Muscle of leg (tissue), 11 donors: ENCODE measurements around the gene TTLL5. TPM values are rescaled to one million over a fixed set of nuclear protein-coding genes. Genes with fewer than 3 reads are reported as not detected.

Experiments used
- DNase-seq: peaks from one replicate; pipeline ENCODE4 v3.0.0; 2013
- H3K27ac ChIP-seq: one replicate; pipeline ENCODE4 v1.5.1; 2013; ENCODE audit warnings: mild to moderate bottlenecking, low read length, control low read depth
- H3K27me3 ChIP-seq: one replicate; pipeline ENCODE4 v1.6.1; 2013; ENCODE audit warnings: low read length; ENCODE audit not compliant: control insufficient read depth, insufficient read depth
- H3K36me3 ChIP-seq: one replicate; pipeline ENCODE4 v1.6.1; 2013; ENCODE audit warnings: low read length; ENCODE audit not compliant: control insufficient read depth, insufficient read depth
- H3K4me1 ChIP-seq: one replicate; pipeline ENCODE4 v1.6.1; 2013; ENCODE audit warnings: low read length; ENCODE audit not compliant: control insufficient read depth, insufficient read depth
- H3K4me3 ChIP-seq: one replicate; pipeline ENCODE4 v1.5.1; 2013; ENCODE audit warnings: low read length, control low read depth
- H3K9me3 ChIP-seq: replicated peaks from 2 replicates; pipeline ENCODE4 v1.6.1; 2013; ENCODE audit warnings: low read depth, low read length; ENCODE audit not compliant: control insufficient read depth
- WGBS: methylation state at CpG from one replicate; pipeline ENCODE4 v1.1.5; 2013; ENCODE audit warnings: missing lambda C conversion rate; ENCODE audit not compliant: insufficient coverage; 5-methylcytosine and 5-hydroxymethylcytosine counted together
- polyA plus RNA-seq, 8 donors: library from polyadenylated mRNA; unstranded; fragments of 120-200 nt; gene quantifications; one replicate each; pipeline versions ENCODE4 v1.2.1 to v1.2.3, GENCODE V29; 2013; ENCODE audit warnings: inconsistent platforms in 1 of 8, low replicate concordance in 1 of 8; ENCODE audit not compliant: insufficient read length in 8 of 8, insufficient read depth in 1 of 8
- total RNA-seq: library from RNA; stranded (reverse); fragments of 120-200 nt; gene quantifications from one replicate; pipeline ENCODE4 v1.2.4, GENCODE V29; 2013

Gene TTLL5
- total and polyA plus RNA-seq, 9 donors: 12.0 to 21.1 (median 15.2) TPM

GRCh38 chr14:75724414-75725204, 63.6 kb downstream of the TTLL5 start:
- H3K4me1 ChIP-seq: peaks cover 11% of the 10 kb centered on the region
- no peak overlapping the region for H3K4me3 ChIP-seq
- H3K9me3 ChIP-seq: peaks cover 2% of the 10 kb centered on the region
- H3K27ac ChIP-seq: no peak overlapping the region
- no peak for DNase-seq
- WGBS: 97% methylated on average over 4 of the region's 6 CpGs
- peaks cover 13% of the 10 kb centered on the region for H3K36me3 ChIP-seq
- no peaks in the 10 kb centered on the region for H3K27me3 ChIP-seq

- H3K27me3 ChIP-seq: no peaks in the 10 kb centered on the region
- H3K4me3 ChIP-seq: no peak overlapping the region
- peaks cover 2% of the 10 kb centered on the region for H3K9me3 ChIP-seq
- H3K27ac ChIP-seq: peak overlapping the region; percentile 8
- DNase-seq: peak; percentile 76
- H3K4me1 ChIP-seq: peaks cover 11% of the 10 kb centered on the region
- 8% methylated on average over 2 of the region's 3 CpGs for WGBS
- H3K36me3 ChIP-seq: peaks cover 7% of the 10 kb centered on the region
Measured at GRCh38 chr14:75725481-75725880, 64.4 kb downstream of the TTLL5 start.

GRCh38 chr14:75726321-75726720, 65.3 kb downstream of the TTLL5 start:
- peaks cover 5% of the 10 kb centered on the region for H3K4me1 ChIP-seq
- peaks cover 7% of the 10 kb centered on the region for H3K36me3 ChIP-seq
- H3K9me3 ChIP-seq: peaks cover 2% of the 10 kb centered on the region
- H3K27ac ChIP-seq: peak overlapping the region; percentile 8
- no peaks in the 10 kb centered on the region for H3K27me3 ChIP-seq
- no peak for DNase-seq
- H3K4me3 ChIP-seq: no peak overlapping the region
- no CpG with 5 or more reads among the region's 1 CpG for WGBS

GRCh38 chr14:75727124-75727523, 66.1 kb downstream of the TTLL5 start:
- no peaks in the 10 kb centered on the region for H3K27me3 ChIP-seq
- H3K4me1 ChIP-seq: peaks cover 5% of the 10 kb centered on the region
- WGBS: no CpG with 5 or more reads among the region's 3 CpGs
- DNase-seq: no peak
- H3K27ac ChIP-seq: no peak overlapping the region
- no peak overlapping the region for H3K4me3 ChIP-seq
- H3K36me3 ChIP-seq: peaks cover 7% of the 10 kb centered on the region
- peaks cover 2% of the 10 kb centered on the region for H3K9me3 ChIP-seq

DNA sequence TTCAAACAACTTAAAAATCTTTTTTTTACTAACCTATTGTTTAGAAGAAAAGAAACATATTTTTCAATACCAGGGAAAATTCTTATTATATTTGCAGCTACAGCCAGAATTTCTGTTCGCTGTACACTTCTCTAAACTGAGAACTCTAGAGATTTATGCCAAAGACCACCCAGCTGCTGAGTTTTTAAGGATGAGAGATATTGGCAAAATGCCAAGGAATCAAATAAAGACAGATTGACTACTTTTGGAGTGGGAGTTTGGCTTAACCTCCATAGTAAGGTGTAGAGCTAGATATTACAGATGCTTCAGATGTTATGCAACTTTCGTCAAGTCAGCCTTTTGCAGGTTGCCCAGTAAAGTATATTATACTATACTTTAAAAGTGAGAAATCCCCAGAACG, 71.8 kb downstream of the TTLL5 start:
- no peaks in the 10 kb centered on the region for H3K27me3 ChIP-seq
- no peak for DNase-seq
- H3K27ac ChIP-seq: no peak overlapping the region
- no peaks in the 10 kb centered on the region for H3K4me1 ChIP-seq
- no CpG with 5 or more reads among the region's 3 CpGs for WGBS
- H3K36me3 ChIP-seq: peaks cover 19% of the 10 kb centered on the region
- H3K9me3 ChIP-seq: no peaks in the 10 kb centered on the region
- H3K4me3 ChIP-seq: no peak overlapping the region

GRCh38 chr14:75734854-75735253, 73.8 kb downstream of the TTLL5 start:
- no peak overlapping the region for H3K4me3 ChIP-seq
- WGBS: no CpG with 5 or more reads among the region's 3 CpGs
- no peaks in the 10 kb centered on the region for H3K9me3 ChIP-seq
- no peak for DNase-seq
- peaks cover 19% of the 10 kb centered on the region for H3K36me3 ChIP-seq
- H3K27me3 ChIP-seq: no peaks in the 10 kb centered on the region
- H3K4me1 ChIP-seq: no peaks in the 10 kb centered on the region
- H3K27ac ChIP-seq: no peak overlapping the region

- no peaks in the 10 kb centered on the region for H3K9me3 ChIP-seq
- H3K4me3 ChIP-seq: no peak overlapping the region
- no peaks in the 10 kb centered on the region for H3K4me1 ChIP-seq
- H3K27ac ChIP-seq: no peak overlapping the region
- DNase-seq: no peak
- peaks cover 19% of the 10 kb centered on the region for H3K36me3 ChIP-seq
- H3K27me3 ChIP-seq: no peaks in the 10 kb centered on the region
Measured at GRCh38 chr14:75736845-75737485, 75.9 kb downstream of the TTLL5 start.

DNA sequence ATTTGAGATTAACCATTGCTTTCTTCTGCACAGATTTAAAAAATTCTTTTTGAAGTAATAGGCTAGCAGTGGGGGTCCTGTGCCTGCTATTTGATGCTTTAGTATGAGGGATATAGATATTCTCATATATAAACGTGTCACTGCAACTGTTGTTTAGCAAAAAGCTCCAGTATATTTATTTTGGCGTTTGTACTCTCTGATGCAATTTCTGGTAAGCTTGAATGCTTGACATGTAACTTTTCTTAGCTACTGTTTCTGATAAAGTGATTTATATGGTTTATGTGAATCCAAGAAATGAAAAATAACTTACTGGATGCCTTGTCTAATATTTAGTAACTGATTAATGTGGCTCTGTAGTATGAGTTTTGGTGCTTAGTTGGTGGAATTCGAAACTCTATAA, 77.1 kb downstream of the TTLL5 start:
- WGBS: no CpG with 5 or more reads among the region's 3 CpGs
- no peak overlapping the region for H3K4me3 ChIP-seq
- H3K4me1 ChIP-seq: no peaks in the 10 kb centered on the region
- peaks cover 19% of the 10 kb centered on the region for H3K36me3 ChIP-seq
- H3K9me3 ChIP-seq: no peaks in the 10 kb centered on the region
- DNase-seq: no peak
- H3K27ac ChIP-seq: no peak overlapping the region
- H3K27me3 ChIP-seq: no peaks in the 10 kb centered on the region

DNA sequence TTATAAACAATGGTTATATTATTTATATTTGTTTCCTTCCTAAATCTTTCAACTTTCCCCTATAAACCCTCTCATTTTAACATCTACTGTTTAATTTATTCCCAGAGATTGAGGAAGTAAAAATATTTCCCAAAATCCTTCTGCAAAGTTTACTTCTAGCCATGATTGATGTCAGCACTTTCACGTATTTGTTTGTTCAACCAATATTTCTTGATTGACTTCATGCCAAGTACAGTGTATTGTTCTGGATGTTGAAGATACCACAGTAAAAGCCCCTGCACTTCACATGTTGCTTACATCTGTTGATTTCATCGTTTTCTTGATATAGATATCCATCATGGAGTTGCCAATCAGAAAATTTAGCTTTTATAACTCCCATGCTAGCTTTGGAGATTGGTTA, 81.8 kb downstream of the TTLL5 start:
- H3K36me3 ChIP-seq: peaks cover 11% of the 10 kb centered on the region

DNA sequence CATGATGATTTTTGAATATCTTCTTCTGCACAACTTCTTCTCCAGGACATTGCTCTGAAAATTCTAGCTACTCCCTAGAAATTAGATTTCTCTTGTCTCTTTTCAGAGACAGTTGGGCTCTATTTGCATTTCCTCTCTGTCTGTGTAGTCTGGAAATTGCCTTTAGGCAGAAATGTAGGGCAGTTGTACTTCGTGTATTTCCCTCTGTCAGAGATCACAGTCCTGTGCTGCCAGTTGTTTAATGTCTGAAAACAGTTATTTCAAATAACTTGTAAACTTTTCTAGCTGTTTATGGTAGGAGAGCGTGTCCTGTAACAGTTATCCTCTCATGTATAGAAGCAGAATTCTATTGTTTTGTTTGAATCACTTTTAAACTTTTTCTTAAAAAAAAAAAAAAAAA, 86.9 kb downstream of the TTLL5 start:
- WGBS: no CpG with 5 or more reads among the region's 2 CpGs
- H3K4me3 ChIP-seq: no peak overlapping the region

More for the DNA sequence above, 81.8 kb downstream of the TTLL5 start:
- DNase-seq: no peak
- Histone ChIP-seq H3K9me3 (peaks cover 8% of the 10 kb centered on the region), H3K27me3 (no peaks in the 10 kb centered on the region), H3K27ac (no peak overlapping the region), H3K4me1 (no peaks in the 10 kb centered on the region), H3K4me3 (no peak overlapping the region)
- WGBS: no CpG with 5 or more reads among the region's 2 CpGs

More for the DNA sequence above, 86.9 kb downstream of the TTLL5 start:
- no peaks in the 10 kb centered on the region for H3K27me3 ChIP-seq
- peaks cover 8% of the 10 kb centered on the region for H3K9me3 ChIP-seq
- no peak for DNase-seq
- no peak overlapping the region for H3K27ac ChIP-seq
- H3K36me3 ChIP-seq: peaks cover 16% of the 10 kb centered on the region
- no peaks in the 10 kb centered on the region for H3K4me1 ChIP-seq
